NCI-H1436 (cell line): ENCODE results near the gene ACAA1.
"Not testable (repeated sequence)": the region's sequence is repeated elsewhere in the genome, so short reads cannot be mapped to it uniquely, and the experiment has no call there.

ENCODE experiments used
- DNase-seq: peaks from one replicate; lab custom pipeline; 2025; lab: John Stamatoyannopoulos, UW

ACAA1 gene

GRCh38 chr3:38134517-38135143, 2.3 kb downstream of the ACAA1 start:
- DNase-seq = not testable (repeated sequence)

DNA sequence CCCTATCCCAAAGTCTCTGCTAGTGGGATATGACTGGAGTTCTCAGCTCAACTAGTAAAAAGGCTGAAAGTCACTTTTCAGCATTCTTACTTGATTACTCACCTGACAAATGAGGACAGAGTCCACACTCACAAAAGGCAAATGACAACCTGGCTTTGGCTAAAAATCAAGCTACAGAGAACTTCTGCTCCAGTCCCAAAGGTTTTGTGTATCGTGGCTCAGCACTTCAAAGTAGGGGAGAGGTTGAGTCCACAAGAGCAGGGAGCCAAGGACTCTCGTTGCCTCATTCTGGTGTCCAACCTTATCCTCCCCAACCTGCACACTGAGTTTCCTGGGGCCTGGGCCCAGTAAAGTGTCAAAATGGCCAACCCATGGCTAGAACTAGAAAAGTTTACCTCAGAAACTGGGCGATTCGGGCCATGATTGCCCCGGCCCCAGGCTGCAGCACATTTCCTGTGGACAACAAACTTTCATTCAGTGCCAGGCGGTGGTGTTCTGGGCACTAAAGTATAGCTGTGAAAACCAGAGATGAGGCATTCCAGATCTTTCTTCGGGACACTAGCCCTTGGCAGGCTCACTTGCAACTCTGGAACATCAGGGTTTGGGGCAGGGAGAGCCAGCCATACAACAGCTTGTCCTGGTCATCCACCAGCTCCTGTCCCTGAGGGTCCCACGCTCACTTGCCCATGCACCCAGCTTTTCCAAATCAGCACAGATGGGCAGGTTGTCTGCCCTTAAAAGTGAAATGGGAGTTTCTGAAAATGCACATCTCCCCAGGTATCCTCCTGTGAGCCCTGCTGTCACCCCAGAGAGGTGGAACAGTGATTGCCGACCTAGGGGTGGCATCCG, 3.1 kb downstream of the ACAA1 start:
- no peak for DNase-seq

DNA sequence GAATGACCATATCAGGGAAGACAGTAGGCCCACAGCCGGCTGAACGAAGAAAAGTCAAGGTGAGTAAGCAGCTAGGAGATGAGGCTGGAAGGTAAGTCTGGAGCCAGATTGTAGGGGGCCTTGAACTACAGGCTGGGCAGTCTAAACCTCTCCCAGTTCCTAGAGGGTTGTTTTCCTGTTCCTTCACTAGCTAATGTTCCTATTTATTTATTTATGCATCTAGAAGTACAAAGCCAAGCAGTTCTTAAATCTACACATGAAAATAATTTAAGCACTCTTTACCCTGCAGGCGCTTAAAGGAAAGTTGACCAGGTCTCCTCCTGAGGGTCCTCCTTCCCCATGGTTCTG, 3.7 kb downstream of the ACAA1 start:
- DNase-seq = no peak

DNA sequence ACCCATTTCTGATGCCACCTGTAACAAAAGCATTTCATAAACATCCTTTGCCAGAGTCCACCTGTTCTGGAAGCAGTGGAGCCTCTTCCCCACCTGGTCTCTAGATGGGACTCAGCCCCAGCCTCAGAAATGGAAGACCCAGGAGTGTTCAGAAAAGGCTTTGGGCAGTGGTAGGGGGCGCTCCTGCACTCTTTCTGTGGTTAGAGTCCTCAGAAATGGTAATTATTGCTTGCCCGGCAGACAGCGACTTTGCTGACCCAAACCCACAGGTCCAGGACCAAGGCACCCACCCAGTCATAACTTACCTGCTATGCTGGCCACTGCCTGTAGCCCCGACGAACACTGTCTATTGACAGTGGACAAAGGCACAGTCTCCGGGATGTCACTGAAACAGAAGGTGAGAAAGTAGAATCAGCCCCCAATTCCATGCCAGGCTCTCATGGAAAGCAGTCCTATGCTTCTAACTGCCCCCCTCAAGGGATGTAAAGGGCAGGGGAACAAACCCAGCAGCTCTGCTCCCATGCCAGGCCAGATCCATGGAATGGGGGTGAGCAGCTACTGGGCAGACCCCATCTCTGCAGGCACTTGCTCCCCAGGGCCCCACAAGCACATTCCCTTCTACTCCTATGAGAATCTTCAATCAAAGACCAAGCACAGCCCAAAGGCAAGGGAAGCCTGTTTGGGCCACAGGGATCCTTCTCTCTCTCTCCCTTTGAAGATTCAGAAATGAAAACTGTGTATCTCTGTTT, 5.1 kb downstream of the ACAA1 start:
- DNase-seq = no peak

GRCh38 chr3:38130631-38131065, 6.3 kb downstream of the ACAA1 start:
- DNase-seq = no peak

GRCh38 chr3:38129058-38129457, 7.9 kb downstream of the ACAA1 start:
- no peak for DNase-seq

GRCh38 chr3:38128303-38128655, 8.6 kb downstream of the ACAA1 start:
- no peak for DNase-seq

DNA sequence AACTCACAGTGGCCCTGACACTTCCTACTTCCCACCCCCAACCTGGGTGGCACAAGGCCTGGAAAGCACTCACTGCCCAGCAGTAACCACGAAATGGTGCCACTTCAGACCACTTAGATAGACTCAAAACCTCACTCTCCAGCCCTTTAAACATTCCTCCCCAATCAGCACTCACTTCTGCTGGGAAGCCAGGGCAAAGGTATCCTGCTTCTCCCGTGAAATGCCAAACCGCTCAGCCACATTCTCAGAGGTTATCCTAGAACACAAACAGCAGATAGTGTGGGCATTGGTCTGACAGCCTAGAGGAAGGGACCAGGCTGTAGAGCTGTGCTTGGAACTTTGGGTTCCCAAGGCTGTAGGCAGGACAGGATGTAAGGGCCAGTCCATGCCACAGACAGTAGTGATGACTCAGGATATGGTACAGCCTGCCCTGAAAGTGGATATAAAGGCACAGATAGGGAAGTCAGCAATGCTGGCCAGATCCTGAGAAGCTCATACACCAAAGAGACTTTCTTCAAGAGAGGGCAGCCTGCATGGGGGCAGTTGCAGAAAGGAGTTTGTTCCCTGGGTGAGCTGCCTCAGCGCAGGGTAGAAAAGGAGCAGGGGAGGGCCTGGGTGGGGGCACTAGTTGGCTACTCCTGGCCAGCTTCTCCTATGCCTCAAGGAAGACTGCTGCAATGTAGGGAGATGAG, 9.2 kb downstream of the ACAA1 start:
- no peak for DNase-seq

GRCh38 chr3:38126121-38126892, 10.6 kb downstream of the ACAA1 start:
- no peak for DNase-seq

DNA sequence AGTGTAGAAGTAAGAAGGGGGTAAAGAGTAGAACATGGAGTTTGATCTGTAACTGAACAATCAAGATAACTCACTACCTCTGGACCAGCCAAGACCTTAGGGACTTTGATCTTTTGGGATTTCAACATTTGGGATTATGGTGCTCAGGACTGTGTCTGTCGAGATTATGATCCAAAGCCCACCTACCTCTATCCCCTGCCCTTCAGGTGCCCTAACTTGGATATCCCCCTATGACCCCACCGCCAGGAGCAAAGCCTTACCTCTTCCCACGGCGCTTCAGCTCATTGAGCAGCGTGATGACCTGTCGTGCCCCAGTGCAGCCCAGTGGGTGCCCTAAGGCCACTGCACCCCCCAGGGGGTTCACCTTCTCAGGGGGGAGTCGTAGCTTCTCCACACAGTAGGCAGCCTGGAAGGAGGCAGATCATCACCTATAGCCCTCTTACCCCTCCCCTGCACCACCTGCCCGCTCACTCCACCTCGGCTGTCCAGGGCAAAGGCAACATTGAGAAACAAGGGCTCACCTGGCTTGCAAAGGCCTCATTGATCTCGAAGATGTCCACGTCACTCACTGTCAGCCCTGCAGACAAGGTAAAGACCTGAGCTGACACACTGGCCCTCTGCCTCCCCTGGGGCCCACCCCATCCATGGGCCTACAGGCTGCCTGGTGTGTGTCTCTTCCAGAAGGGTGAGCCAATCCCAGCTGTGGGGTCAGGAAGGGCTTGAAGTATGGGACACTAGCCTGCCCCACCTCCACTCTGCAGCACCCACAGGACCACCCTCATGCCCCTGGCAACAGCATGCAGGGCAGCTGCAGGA, 11.4 kb downstream of the ACAA1 start:
- DNase-seq = no peak

GRCh38 chr3:38124324-38125122, 12.4 kb downstream of the ACAA1 start:
- DNase-seq = no peak

DNA sequence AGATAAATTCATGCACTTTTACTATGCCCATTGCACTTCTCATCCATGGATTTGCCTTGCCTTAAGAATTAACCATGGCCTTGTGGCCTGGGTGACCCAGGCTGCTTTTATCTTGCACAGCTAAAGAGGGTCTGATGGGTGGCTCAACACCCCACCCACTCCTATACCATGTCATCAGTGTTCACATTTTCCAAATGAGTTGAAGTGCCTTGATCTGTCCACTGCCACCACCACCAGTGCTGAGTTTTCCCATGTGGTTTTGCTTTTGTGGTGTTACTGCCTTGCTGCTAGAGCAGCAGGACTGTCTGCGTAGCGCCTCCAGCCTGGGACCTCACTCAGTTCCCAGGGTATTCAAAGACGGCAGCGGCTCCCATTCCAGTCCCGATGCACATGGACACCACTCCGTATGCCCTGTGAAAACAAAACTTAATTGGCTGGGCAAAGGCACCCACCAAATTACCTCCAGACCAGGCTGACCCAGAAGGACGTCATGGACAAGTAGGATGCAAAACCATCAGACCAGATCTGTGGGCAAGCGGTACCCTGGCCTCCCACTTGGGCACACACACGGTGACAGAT, 14.1 kb downstream of the ACAA1 start:
- no peak for DNase-seq

DNA sequence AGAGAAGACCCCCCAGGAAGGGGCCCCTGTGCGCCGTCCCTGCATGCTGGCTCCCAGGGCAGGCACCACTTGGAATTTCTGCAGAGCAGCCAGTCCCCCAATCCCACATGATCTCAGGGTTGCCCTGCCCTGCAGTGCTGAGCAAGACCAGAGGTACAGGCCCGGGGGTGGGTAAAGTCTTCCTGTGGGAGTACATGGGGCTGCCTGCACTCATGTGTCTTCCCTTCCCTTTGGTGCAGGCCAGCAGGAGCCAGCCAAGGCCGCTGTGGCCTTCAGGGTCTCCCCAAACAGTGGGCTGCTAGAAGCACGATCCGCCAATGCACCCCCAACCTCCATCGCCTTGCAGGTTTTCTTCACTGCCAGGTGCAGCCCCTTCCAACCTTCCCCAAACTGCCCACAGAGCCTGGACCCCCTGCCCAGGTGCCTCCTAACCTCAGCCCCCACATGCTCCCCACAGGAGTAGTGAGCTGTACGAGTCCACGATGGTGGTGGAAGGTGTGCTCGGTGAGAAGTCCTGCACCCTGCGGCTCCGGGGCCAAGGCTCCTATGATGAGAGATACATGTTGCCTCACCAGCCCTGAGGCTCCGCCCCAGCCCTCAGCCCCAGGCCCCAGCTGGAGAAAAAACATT, 15.0 kb downstream of the ACAA1 start:
- no peak for DNase-seq

- no peak for DNase-seq
Measured at GRCh38 chr3:38121451-38121831, 15.5 kb downstream of the ACAA1 start.

DNA sequence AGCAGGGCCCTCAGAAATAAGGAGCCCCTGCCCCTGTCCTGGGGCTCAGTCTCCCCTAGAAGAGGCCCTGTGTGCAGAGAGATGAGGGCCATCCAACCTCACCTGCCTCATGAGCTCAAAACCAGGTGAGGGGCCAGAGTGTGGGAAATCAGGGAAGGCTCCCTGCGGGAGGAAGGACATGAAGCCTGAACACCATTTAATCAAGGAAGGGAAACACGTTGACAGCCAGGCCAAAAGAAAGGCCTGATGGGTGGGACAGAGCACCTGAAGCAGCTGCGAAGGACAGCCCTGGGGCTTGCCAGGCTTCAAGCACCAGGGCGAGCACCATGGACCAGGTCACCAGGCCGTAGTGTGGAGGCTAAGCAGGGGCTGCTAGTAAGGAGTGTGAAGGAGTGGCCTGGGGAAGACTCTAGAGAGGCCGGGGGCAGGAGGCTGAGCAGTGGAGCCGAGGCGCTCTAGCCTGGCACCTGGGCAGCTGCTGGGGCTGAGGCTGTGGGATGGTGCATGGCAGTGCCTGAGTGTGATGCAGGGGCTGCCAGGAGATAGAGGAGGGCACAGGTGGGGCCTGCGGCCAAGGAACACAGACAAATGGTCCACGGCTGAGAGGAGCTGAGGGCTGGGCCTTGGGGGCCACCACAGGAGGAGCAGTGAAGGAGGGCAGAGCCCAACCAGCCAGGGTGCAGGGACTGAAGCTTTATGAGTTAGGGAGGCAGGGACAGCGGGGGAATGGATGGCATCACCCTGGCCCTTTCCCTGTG, 16.1 kb downstream of the ACAA1 start:
- no peak for DNase-seq

DNA sequence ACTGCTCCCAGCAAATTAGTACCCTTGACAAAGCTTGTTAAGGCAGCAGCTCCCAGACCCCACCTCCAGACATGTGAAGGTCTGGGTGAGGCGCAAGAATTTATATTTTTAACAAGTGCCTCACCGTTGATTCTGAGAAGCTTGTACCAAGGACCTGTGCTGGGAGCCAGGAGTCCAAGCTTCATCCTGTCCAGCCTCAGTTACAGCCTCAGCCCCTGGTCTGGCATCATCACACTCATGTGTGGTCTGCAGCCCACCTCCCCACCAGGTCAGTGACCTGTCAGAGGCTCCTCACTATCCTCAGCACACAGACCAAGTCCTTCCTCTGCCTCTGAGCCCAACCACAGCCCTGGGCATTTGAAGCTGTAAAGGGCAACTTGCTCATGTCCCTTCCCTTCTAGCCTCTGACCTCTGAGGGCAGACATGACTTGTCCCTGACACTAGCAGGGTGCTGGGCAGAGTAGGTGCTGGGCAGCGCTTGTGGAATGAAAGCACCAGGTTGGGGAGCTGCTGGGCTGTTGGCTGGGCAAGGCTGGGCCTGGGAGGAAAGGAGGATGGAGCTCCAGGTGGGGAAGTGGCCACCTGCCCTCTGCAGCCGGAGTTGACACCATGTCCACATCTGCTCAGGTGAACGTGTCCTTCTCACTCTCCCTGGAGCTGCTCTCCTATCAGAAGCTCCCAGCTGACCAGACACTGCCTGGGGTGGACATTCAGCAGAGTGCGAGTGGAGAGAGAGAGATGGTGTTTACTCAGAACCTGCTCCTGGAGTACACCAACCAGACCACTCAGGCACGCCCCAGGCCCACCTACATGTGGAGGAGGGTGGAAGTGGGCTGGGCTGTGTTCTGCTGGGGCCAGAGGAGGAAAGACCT, 16.9 kb downstream of the ACAA1 start:
- no peak for DNase-seq

- no peak for DNase-seq
Measured at GRCh38 chr3:38119248-38119544, 17.7 kb downstream of the ACAA1 start.
